WTC11 (cell line): ENCODE results near the gene EREG.

Source experiments
- CREB1 ChIP-seq: sonication (generic); formaldehyde crosslinking; IDR thresholded peaks from 2 replicates; pipeline ENCODE4 v1.8.0; 2023; ENCODE audit warnings: mild to moderate bottlenecking, missing genetic modification reagents
- CTCF ChIP-seq: fragments of 200-600 bp; IDR thresholded peaks from 2 replicates; pipeline ENCODE4 v1.8.0; 2022; ENCODE audit warnings: antibody characterized with exemption
- ETV6 ChIP-seq: sonication (generic); formaldehyde crosslinking; IDR thresholded peaks from 2 replicates; pipeline ENCODE4 v1.8.1; 2022; ENCODE audit warnings: mild to moderate bottlenecking, missing genetic modification reagents
- PREB ChIP-seq: sonication (generic); formaldehyde crosslinking; IDR thresholded peaks from 2 replicates; pipeline ENCODE4 v1.8.1; 2022; ENCODE audit warnings: mild to moderate bottlenecking, missing genetic modification reagents, moderate library complexity, borderline replicate concordance
- TF ChIP-seq, protein P1 (sequence below): sonication (generic); formaldehyde crosslinking; IDR thresholded peaks from 2 replicates; pipeline ENCODE4 v1.8.0; 2022; ENCODE audit warnings: mild to moderate bottlenecking, missing genetic modification reagents
- TF ChIP-seq, protein P2 (sequence below): sonication (generic); formaldehyde crosslinking; IDR thresholded peaks from 2 replicates; pipeline ENCODE4 v1.8.1; 2022; ENCODE audit warnings: missing genetic modification reagents, borderline replicate concordance
- TF ChIP-seq, protein P3 (sequence below): sonication (generic); formaldehyde crosslinking; IDR thresholded peaks from 2 replicates; pipeline ENCODE4 v1.8.0; 2022; ENCODE audit warnings: mild to moderate bottlenecking, missing genetic modification reagents

GRCh38 chr4:74387790-74388189 is 22.8 kb downstream of the EREG start:
- TF ChIP-seq, protein P1, sequence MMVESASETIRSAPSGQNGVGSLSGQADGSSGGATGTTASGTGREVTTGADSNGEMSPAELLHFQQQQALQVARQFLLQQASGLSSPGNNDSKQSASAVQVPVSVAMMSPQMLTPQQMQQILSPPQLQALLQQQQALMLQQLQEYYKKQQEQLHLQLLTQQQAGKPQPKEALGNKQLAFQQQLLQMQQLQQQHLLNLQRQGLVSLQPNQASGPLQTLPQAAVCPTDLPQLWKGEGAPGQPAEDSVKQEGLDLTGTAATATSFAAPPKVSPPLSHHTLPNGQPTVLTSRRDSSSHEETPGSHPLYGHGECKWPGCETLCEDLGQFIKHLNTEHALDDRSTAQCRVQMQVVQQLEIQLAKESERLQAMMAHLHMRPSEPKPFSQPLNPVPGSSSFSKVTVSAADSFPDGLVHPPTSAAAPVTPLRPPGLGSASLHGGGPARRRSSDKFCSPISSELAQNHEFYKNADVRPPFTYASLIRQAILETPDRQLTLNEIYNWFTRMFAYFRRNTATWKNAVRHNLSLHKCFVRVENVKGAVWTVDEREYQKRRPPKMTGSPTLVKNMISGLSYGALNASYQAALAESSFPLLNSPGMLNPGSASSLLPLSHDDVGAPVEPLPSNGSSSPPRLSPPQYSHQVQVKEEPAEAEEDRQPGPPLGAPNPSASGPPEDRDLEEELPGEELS (CRISPR knock-in tag), result no peak
- TF ChIP-seq ETV6 (no peak), PREB (CRISPR knock-in tag) (no peak), CTCF (no peak), CREB1 (CRISPR knock-in tag) (no peak)
- TF ChIP-seq, protein P2, sequence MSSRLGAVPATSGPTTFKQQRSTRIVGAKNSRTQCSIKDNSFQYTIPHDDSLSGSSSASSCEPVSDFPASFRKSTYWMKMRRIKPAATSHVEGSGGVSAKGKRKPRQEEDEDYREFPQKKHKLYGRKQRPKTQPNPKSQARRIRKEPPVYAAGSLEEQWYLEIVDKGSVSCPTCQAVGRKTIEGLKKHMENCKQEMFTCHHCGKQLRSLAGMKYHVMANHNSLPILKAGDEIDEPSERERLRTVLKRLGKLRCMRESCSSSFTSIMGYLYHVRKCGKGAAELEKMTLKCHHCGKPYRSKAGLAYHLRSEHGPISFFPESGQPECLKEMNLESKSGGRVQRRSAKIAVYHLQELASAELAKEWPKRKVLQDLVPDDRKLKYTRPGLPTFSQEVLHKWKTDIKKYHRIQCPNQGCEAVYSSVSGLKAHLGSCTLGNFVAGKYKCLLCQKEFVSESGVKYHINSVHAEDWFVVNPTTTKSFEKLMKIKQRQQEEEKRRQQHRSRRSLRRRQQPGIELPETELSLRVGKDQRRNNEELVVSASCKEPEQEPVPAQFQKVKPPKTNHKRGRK, result no peak
- TF ChIP-seq, protein P3, sequence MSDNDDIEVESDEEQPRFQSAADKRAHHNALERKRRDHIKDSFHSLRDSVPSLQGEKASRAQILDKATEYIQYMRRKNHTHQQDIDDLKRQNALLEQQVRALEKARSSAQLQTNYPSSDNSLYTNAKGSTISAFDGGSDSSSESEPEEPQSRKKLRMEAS (CRISPR knock-in tag), result no peak
